IPS-11a (cell line): ENCODE data around the gene SPATA31A6.
"Not testable (repeated sequence)": the region's sequence is repeated elsewhere in the genome, so short reads cannot be mapped to it uniquely, and the experiment has no call there.

ENCODE experiments used
- H3K4me3 ChIP-seq: one replicate; pipeline ENCODE4 v1.5.1; 2013; ENCODE audit warnings: low read depth, low read length, control low read depth

Gene SPATA31A6

DNA sequence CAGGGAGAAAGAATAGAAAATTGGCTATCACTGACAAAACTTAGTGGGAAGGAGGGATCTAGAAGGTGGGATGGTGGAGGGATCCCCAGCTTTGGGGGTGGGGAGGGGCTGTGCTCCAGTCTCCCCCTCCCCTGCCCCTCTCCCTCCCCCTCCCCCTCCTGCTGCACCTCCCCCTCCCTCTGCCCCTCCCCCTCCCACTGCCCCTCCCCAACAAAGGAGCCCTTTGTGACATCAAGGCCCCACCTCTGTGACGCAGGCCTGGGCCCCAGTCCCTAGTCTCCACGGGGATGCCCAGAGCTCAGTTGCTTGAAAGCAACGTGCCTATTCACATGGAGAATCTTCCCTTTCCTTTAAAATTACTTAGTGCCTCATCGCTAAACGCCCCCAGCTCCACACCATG, at the start of gene SPATA31A6:
Gene SPATA31A6, plus strand, starts transcription at position 301 of the 400 bp plus-strand sequence. Its CDS starts 29 bp downstream, at position 330.
- not testable (repeated sequence) for H3K4me3 ChIP-seq

DNA sequence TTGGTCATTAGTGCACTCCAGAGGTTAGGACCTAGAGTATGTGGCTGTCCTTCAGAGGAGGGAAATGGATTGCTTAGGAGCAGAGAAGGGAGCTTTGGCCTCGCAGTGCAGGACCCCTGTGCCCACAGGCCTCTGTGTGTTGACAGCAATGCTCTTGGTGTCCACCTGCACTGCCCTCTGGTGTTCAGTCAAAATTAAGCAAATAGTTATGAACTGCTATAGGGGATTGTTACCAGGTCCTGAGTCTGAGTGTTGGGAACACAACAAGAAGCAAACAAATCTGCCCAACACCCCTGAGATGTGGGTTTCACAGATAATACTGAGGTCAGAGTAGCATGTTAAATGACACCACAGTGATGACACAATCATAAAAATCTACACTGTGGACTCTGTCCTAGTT, 23.2 kb upstream of the SPATA31A6 start:
- H3K4me3 ChIP-seq: not testable (repeated sequence)

DNA sequence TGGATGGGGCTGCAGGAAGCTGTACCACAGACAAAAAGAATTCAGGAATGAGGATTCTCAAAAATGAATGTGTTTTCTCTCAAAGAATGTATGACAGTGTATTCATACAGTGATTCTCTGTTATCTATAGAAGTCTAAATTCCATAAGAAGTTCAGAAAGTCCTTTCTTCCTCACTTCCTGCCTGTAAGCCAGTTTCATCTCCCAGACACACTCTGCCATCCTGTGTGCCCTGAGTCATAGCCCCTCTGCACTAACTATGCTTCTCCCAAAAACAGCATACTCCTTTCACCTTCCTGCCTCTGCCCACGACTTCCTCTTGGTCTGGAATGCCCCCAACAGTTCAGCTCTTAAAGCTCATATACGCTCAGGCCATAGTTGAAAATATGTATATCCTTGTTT, 36.4 kb downstream of the SPATA31A6 start:
- not testable (repeated sequence) for H3K4me3 ChIP-seq

DNA sequence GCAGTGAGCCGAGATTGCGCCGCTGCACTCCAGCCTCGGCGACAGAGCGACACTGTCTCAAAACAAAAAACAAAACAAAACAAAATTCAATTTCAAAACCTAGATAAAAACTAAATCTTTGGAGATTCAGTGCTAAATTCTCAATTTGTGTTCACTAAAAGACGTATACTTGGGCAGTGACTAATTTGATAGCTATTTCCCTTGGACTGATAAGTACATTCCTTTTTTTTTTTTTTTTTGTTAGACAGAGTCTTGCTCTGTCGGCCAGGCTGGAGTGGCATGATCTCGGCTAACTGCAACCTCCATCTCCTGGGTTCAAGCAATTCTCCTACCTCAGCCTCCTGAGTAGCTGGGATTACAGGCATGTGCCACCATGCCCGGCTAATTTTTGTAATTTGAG, 39.8 kb downstream of the SPATA31A6 start:
- not testable (repeated sequence) for H3K4me3 ChIP-seq

DNA sequence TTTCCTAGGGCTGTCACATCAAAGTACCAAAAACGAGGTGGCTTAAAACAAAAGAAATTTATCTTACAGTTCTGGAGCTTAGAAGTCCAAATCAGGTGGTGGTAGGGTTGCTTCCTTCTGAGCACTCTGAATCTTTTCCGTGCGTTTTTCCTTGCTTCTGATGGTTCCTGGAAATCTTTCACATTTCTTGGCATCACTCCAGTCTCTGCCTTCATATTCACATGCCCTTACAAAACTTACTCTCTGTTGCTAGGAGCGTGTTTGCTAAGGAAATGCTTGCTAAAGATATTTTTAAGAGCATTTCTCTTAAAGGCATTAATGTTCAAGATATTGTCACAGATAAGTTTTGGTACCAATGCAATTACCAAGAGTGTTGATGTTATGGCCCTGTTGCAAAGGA, 49.6 kb downstream of the SPATA31A6 start:
- not testable (repeated sequence) for H3K4me3 ChIP-seq

DNA sequence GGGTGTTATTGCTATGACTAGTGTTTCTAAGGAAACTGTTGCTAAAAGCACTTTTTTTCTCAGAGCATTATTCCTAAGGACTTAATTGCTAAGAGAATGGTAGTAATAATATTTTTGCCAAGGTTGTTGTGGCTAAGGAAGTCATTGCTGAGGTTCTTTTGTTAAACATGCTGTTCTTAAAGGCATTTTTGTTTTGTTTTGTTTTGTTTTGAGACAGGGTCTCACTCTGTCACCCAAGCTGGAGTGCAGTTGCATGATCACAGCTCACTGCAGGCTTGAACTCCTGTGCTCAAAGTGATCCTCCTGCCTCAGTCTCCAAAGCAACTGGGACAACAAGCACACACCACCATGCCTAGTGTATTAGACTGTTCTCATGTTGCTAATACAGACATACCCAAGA, 51.2 kb downstream of the SPATA31A6 start:
- not testable (repeated sequence) for H3K4me3 ChIP-seq

DNA sequence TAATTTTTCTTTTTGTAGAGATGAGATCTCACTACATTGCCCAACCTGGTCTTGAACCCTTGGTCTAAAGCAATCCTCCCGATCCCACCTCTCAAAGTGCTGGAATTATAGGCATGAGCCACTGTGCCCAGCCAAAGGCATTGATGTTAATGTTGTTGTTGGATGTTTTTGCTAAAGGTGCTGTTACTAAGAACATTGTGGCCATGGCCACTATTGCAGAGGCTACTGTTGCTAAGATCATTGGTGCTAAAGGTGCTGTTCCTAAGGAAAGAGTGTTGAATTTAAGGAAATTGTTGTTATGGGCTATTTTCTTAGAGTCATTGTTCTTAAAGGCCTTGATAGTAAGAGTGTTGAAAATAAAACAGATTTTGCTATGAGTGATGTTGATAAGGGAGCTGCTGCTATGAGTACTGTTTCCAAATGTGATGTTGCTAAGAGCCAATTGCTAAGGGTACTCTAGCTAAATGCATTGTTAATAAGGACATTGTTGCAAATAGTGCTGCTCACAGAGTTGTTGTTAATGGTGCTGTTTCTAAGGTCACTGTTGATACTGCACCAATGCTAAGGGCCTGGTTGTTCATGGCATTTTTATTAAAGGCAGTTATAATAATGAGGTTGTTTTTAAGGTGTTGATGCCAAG, 52.0 kb downstream of the SPATA31A6 start:
- not testable (repeated sequence) for H3K4me3 ChIP-seq

DNA sequence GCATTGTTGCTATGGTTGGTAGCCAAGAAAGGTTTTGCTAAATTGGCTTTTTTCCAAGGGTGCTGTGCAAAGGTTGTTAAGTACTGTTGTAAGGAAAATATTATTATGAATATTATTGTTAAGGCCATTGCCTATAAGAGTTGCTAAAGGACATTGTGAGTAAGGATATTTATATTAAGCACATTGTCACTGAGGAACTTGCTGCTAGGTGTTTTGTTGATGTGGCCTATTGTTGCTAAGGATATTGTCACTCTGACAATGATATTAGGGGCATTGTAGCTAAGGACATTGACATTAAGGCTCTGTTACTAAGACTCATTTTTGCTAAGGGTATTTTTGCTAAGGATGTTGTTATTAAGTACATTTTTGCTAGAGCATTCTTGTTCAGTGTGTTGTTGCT, 52.6 kb downstream of the SPATA31A6 start:
- not testable (repeated sequence) for H3K4me3 ChIP-seq

DNA sequence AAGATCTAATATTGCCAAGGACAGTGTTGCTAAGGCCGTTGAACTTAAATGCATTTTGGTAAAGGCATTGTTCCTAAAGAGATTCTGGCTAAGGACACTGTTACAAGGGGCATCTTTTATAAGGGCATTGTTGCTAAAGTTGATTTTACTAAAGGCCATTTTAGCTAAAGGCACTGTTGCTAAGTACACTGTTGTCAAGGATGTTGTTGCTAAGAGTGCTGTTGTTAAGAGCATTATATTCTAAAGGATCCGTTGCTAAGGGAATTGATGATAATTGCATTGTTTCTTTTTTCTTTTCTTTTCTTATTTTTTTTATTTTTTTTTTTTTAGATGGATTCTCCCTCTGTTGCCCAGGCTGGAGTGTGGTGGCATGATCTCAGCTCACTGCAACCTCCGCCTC, 53.9 kb downstream of the SPATA31A6 start:
- H3K4me3 ChIP-seq: not testable (repeated sequence)

DNA sequence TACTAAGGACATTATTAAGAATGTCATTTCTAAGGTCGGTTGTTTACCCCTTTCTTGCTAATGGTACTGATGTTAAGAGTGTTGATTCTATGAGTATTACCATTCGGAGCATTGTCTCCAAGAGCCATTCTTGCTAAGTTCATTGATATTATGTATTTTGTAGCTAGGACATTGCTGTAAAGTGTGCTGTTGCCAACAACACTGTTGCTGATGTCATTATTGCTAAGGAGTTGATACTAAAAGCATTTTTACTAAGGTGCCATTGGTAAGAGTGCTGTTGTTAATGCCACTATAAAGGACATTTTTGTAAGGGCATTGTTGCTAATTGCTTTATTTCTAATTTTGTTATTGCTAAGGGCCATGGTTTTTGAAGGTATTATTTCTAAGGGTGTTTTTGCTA, 55.4 kb downstream of the SPATA31A6 start:
- not testable (repeated sequence) for H3K4me3 ChIP-seq
